Inflammatory macrophage treated with lipopolysaccharide for 1 hour (primary cell): ENCODE data around the gene NCK2.
A peak's percentile ranks its signal among the peaks of the same experiment; 100 is the strongest.

Experiments
- DNase-seq, 2 donors: peaks; one replicate each; pipeline ENCODE4 v3.0.0-alpha.2; 2020 to 2022

The NCK2 gene

GRCh38 chr2:105854972-105855371 is 110.3 kb downstream of the NCK2 start:
- no peak for DNase-seq

GRCh38 chr2:105856581-105856980 is 111.9 kb downstream of the NCK2 start:
- DNase-seq: no peak

- DNase-seq: no peak
Measured at GRCh38 chr2:105857076-105857740, 112.5 kb downstream of the NCK2 start.

GRCh38 chr2:105858868-105859693 is 114.4 kb downstream of the NCK2 start:
- no peak for DNase-seq

- no peak for DNase-seq
Measured at GRCh38 chr2:105859694-105859951, 114.9 kb downstream of the NCK2 start.

GRCh38 chr2:105860567-105860966 is 115.9 kb downstream of the NCK2 start:
- DNase-seq: no peak

GRCh38 chr2:105861200-105861599 is 116.5 kb downstream of the NCK2 start:
- DNase-seq: no peak

- DNase-seq: no peak
Measured at GRCh38 chr2:105862843-105863242, 118.1 kb downstream of the NCK2 start.

GRCh38 chr2:105864262-105864661 is 119.5 kb downstream of the NCK2 start:
- peak in 1 of 2 donors; percentile 37 for DNase-seq

- peak in 1 of 2 donors; percentile 34 for DNase-seq
Measured at GRCh38 chr2:105865222-105865913, 120.7 kb downstream of the NCK2 start.

GRCh38 chr2:105866216-105867185 is 121.8 kb downstream of the NCK2 start:
- peak in 1 of 2 donors; percentile 33 for DNase-seq

GRCh38 chr2:105867587-105867986 is 122.9 kb downstream of the NCK2 start:
- DNase-seq: peak in 1 of 2 donors; percentile 43

- DNase-seq: peak; percentile 81 to 97
Measured at GRCh38 chr2:105868060-105868459, 123.3 kb downstream of the NCK2 start.

GRCh38 chr2:105869341-105869740 is 124.6 kb downstream of the NCK2 start:
- no peak for DNase-seq

- peak in 1 of 2 donors; percentile 23 for DNase-seq
Measured at GRCh38 chr2:105870062-105870461, 125.3 kb downstream of the NCK2 start.

GRCh38 chr2:105870858-105871257 is 126.1 kb downstream of the NCK2 start:
- DNase-seq: no peak

- DNase-seq: no peak
Measured at GRCh38 chr2:105872142-105872728, 127.5 kb downstream of the NCK2 start.

- DNase-seq: no peak
Measured at GRCh38 chr2:105872830-105873229, 128.1 kb downstream of the NCK2 start.

GRCh38 chr2:105873281-105873680 is 128.6 kb downstream of the NCK2 start:
- DNase-seq: peak; percentile 61 to 84

- peak; percentile 91 to 99 for DNase-seq
Measured at GRCh38 chr2:105873721-105874120, 129.0 kb downstream of the NCK2 start.

- DNase-seq: no peak
Measured at GRCh38 chr2:105874466-105874865, 129.8 kb downstream of the NCK2 start.

- DNase-seq: no peak
Measured at GRCh38 chr2:105875241-105875640, 130.5 kb downstream of the NCK2 start.
